PC-3 (cell line): ENCODE results near the gene GSTK1. TPM values are rescaled to one million over a fixed set of nuclear protein-coding genes. Genes with fewer than 3 reads are reported as not detected.

Source experiments
- ATAC-seq: fragments of 200-7000 bp; cut with Tn5 transposase; 2 replicates; pipeline ENCODE4 v1.9.1; 2020; ENCODE audit warnings: mild to moderate bottlenecking, moderate library complexity
- BruUV-seq: library from RNA; stranded (reverse); fragments of 400-500 nt; replicated peaks from 2 replicates; lab custom pipeline; 2021; lab: Mats Ljungman, UMichigan
- CTCF ChIA-PET: fragments of 300-600 bp; sonication (Branson Sonifier 250); formaldehyde crosslinking; loops from one replicate; lab custom pipeline; 2022; ENCODE audit warnings: antibody characterized with exemption; lab: Charles Lee
- POLR2A ChIA-PET: fragments of 300-600 bp; sonication (Branson Sonifier 250); formaldehyde crosslinking; loops from one replicate; lab custom pipeline; 2022; ENCODE audit warnings: antibody characterized with exemption; ENCODE audit not compliant: unreplicated experiment; lab: Charles Lee
- DNase-seq: peaks from one replicate; pipeline ENCODE4 v3.0.0-alpha.2; 2015
- H2AFZ ChIP-seq: fragments of 300-600 bp; sonication (generic); 2 replicates; pipeline ENCODE4 v1.6.0; 2016; ENCODE audit warnings: antibody characterized with exemption, low read length
- H3F3A ChIP-seq: fragments of 300-600 bp; sonication (generic); one replicate; pipeline ENCODE4 v1.6.0; 2017; ENCODE audit warnings: antibody characterized with exemption, low read length, control low read depth, mild to moderate bottlenecking; ENCODE audit not compliant: unreplicated experiment
- H3K27ac ChIP-seq: fragments of 300-600 bp; sonication (generic); 2 replicates; pipeline ENCODE4 v1.5.1; 2016; ENCODE audit warnings: mild to moderate bottlenecking, low read length
- H3K27me3 ChIP-seq: fragments of 300-600 bp; sonication (generic); 2 replicates; pipeline ENCODE4 v1.6.1; 2016; ENCODE audit warnings: low read length, mixed read lengths
- H3K36me3 ChIP-seq: fragments of 300-600 bp; sonication (generic); 2 replicates; pipeline ENCODE4 v1.6.1; 2016; ENCODE audit warnings: low read depth, mixed run types, low read length, mixed read lengths
- H3K4me1 ChIP-seq: fragments of 300-600 bp; sonication (generic); 2 replicates; pipeline ENCODE4 v1.5.1; 2016; ENCODE audit warnings: low read length; ENCODE audit not compliant: insufficient read depth
- H3K4me2 ChIP-seq: fragments of 300-600 bp; sonication (generic); 2 replicates; pipeline ENCODE4 v1.6.0; 2016; ENCODE audit warnings: low read length
- H3K4me3 ChIP-seq: fragments of 300-600 bp; sonication (generic); 2 replicates; pipeline ENCODE4 v1.5.1; 2016; ENCODE audit warnings: mild to moderate bottlenecking, low read length, mixed read lengths
- H3K79me2 ChIP-seq: fragments of 300-600 bp; sonication (generic); 2 replicates; pipeline ENCODE4 v1.6.1; 2017; ENCODE audit warnings: low read length, mixed read lengths
- H3K9ac ChIP-seq: fragments of 300-600 bp; sonication (generic); 2 replicates; pipeline ENCODE4 v1.6.0; 2016; ENCODE audit warnings: mild to moderate bottlenecking, low read length
- H3K9me2 ChIP-seq: fragments of 300-600 bp; sonication (generic); replicated peaks from 2 replicates; pipeline ENCODE4 v1.6.1; 2016; ENCODE audit warnings: mixed run types, low read length, mixed read lengths
- H3K9me3 ChIP-seq: fragments of 300-600 bp; sonication (generic); 2 replicates; pipeline ENCODE4 v1.6.1; 2016; ENCODE audit warnings: low read length, mixed read lengths
- H4K20me1 ChIP-seq: fragments of 300-600 bp; sonication (generic); 2 replicates; pipeline ENCODE4 v1.6.1; 2016; ENCODE audit warnings: low read length, mixed read lengths
- CTCF ChIP-seq: fragments of 300-600 bp; sonication (generic); conservative IDR thresholded peaks from 2 replicates; pipeline ENCODE4 v1.5.1; 2017; ENCODE audit warnings: antibody characterized with exemption, low read depth, mild to moderate bottlenecking, low read length
- EZH2 ChIP-seq: fragments of 300-600 bp; sonication (generic); IDR thresholded peaks from one replicate; pipeline ENCODE4 v1.6.1; 2017; ENCODE audit warnings: antibody characterized with exemption, mild to moderate bottlenecking, low read length; ENCODE audit not compliant: unreplicated experiment
- EZH2phosphoT487 ChIP-seq: fragments of 300-600 bp; sonication (generic); IDR thresholded peaks from 2 replicates; pipeline ENCODE4 v1.6.1; 2018; ENCODE audit warnings: mild to moderate bottlenecking, antibody characterized with exemption, low read length, borderline replicate concordance
- intact Hi-C: fragments of 100-400 bp; cut with micrococcal nuclease; formaldehyde crosslinking; loops from 2 replicates; pipeline ENCODE4 v1.9.0; 2023
- total RNA-seq: library from RNA; depleted of rRNA; stranded (reverse); fragments of >200 nt; gene quantifications from 2 replicates; pipeline ENCODE4 v1.2.3, GENCODE V29; 2014

GSTK1 gene
- total RNA-seq, 1 experiment from 2014 or later: 111 TPM

GRCh38 chr7:143280160-143280559 is 16.9 kb downstream of the GSTK1 start:
- Histone ChIP-seq H3K4me1 (peaks cover 41% of the 10 kb centered on the region), H2AFZ (peak overlapping the region; percentile 39), H3K36me3 (no peaks in the 10 kb centered on the region), H3K4me3 (peak overlapping the region; percentile 20; the same call in 1 of the 2 replicates), H3K9me2 (no peaks in the 10 kb centered on the region), H3K27me3 (no peaks in the 10 kb centered on the region), H3K9me3 (no peaks in the 10 kb centered on the region), H3K27ac (peak overlapping the region; percentile 57), H3F3A (no peaks in the 10 kb centered on the region), H3K4me2 (peak overlapping the region; percentile 57), H3K9ac (0 out of 2 replicates have a peak overlapping the region, but pooled peaks have one; percentile 6), H3K79me2 (no peaks in the 10 kb centered on the region), H4K20me1 (no peaks in the 10 kb centered on the region)
- ATAC-seq (no peak; the same call in 1 of the 2 replicates), DNase-seq (no peak)
- POLR2A ChIA-PET: interaction anchor here (0.6 to 1.2 kb wide), 2 partner anchors 17 to 61 kb away, joined by 5 to 7 read pairs; partner anchors contain the start of gene GSTK1
- intact Hi-C loops: no loop called here
- TF ChIP-seq EZH2 (no peak), EZH2phosphoT487 (no peak), CTCF (no peak)
- CTCF ChIA-PET: no interaction called here
- no TSS peak for BruUV-seq

GRCh38 chr7:143280566-143280965 is 17.3 kb downstream of the GSTK1 start:
- ChIA-PET POLR2A (no interaction called here), CTCF (no interaction called here)
- no peak overlapping the region for H3K27ac ChIP-seq

More at GRCh38 chr7:143280566-143280965, 17.3 kb downstream of the GSTK1 start:
- no peaks in the 10 kb centered on the region for H4K20me1 ChIP-seq
- H3K9me3 ChIP-seq: no peaks in the 10 kb centered on the region
- ATAC-seq (no peak), DNase-seq (no peak)
- no peaks in the 10 kb centered on the region for H3K9me2 ChIP-seq
- H2AFZ ChIP-seq: no peak overlapping the region
- intact Hi-C loops: no loop called here
- H3K27me3 ChIP-seq: no peaks in the 10 kb centered on the region
- H3F3A ChIP-seq: no peaks in the 10 kb centered on the region
- no TSS peak for BruUV-seq
- peaks cover 44% of the 10 kb centered on the region for H3K4me1 ChIP-seq
- no peak overlapping the region for H3K9ac ChIP-seq
- TF ChIP-seq CTCF: no peak
- no peak for TF ChIP-seq EZH2
- no peak for TF ChIP-seq EZH2phosphoT487
- H3K36me3 ChIP-seq: no peaks in the 10 kb centered on the region
- H3K4me2 ChIP-seq: peak overlapping the region; percentile 57; the same call in 1 of the 2 replicates
- no peaks in the 10 kb centered on the region for H3K79me2 ChIP-seq
- H3K4me3 ChIP-seq: no peak overlapping the region
